ENCODE data around the gene ADRB2.

GRCh38 chr5:148825716-148826052, 727 bp upstream of the ADRB2 start:
- no peak for TF ChIP-seq CTCF (CRISPR knock-in tag; IDR thresholded peaks at IDR 0.05)
- TF ChIP-seq ZKSCAN8 (CRISPR knock-in tag; IDR thresholded peaks at IDR 0.05; ENCODE audit: borderline replicate concordance): no peak
- TF ChIP-seq, protein P1, sequence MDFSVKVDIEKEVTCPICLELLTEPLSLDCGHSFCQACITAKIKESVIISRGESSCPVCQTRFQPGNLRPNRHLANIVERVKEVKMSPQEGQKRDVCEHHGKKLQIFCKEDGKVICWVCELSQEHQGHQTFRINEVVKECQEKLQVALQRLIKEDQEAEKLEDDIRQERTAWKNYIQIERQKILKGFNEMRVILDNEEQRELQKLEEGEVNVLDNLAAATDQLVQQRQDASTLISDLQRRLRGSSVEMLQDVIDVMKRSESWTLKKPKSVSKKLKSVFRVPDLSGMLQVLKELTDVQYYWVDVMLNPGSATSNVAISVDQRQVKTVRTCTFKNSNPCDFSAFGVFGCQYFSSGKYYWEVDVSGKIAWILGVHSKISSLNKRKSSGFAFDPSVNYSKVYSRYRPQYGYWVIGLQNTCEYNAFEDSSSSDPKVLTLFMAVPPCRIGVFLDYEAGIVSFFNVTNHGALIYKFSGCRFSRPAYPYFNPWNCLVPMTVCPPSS (IDR thresholded peaks at IDR 0.05): no peak
- no peak for TF ChIP-seq ZNF12 (CRISPR knock-in tag; IDR thresholded peaks at IDR 0.05)
- no peak for TF ChIP-seq STAT6 (CRISPR knock-in tag; IDR thresholded peaks at IDR 0.05; ENCODE audit: borderline replicate concordance)
- no peak for TF ChIP-seq POLR2G (IDR thresholded peaks at IDR 0.05; ENCODE audit: low read depth, low read length)
- TF ChIP-seq ZNF496 (CRISPR knock-in tag; IDR thresholded peaks at IDR 0.05; ENCODE audit: insufficient replicate concordance): no peak
- TF ChIP-seq SP1 (IDR thresholded peaks at IDR 0.05): no peak
- no peak for TF ChIP-seq SP1 (CRISPR knock-in tag; IDR thresholded peaks at IDR 0.05)

All from HepG2 (cell line).